Fibroblast of skin of left quadriceps (primary cell): ENCODE measurements around the gene GAK.

ENCODE experiments used
- DNase-seq, 2 experiments: peaks; one replicate each; pipeline ENCODE4 v3.0.0-alpha.2; 2013; ENCODE audit warnings: low read depth in 2 of 2

The GAK gene

DNA sequence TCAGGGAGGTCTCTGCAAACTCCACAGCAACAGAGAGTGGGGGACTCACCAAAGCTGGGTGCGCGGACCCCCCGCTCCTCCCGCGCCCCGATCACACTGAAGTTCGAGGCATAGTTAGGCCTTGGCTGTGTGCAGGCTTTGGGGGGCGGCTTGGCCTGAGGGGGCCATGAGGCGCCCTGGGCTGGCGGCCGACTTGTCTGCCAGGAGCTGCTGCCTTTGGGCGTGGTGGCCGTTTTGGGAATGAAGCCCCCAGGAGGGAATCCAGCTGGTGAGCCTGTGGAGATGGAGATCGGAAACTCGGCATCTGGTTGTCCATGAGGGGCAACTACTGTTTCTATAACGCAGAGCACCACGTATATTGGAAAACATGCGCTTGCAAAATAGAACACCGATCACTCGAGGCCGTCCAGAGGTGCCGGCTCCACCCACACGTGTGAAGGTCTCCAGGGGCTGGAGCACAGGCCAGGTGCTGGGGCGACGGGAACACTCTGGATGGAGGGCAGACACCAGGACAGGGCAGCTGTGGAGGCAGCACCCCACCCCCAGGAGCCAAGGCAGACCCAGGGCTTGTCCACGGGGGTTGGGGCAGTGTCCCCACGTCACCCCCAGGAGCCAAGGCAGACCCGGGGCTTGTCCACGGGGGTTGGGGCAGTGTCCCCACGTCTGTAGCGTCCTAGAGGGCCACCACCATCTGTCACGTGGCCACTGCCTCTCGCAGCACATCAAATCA lies 80.2 kb downstream of the GAK start:
- DNase-seq = no peak

DNA sequence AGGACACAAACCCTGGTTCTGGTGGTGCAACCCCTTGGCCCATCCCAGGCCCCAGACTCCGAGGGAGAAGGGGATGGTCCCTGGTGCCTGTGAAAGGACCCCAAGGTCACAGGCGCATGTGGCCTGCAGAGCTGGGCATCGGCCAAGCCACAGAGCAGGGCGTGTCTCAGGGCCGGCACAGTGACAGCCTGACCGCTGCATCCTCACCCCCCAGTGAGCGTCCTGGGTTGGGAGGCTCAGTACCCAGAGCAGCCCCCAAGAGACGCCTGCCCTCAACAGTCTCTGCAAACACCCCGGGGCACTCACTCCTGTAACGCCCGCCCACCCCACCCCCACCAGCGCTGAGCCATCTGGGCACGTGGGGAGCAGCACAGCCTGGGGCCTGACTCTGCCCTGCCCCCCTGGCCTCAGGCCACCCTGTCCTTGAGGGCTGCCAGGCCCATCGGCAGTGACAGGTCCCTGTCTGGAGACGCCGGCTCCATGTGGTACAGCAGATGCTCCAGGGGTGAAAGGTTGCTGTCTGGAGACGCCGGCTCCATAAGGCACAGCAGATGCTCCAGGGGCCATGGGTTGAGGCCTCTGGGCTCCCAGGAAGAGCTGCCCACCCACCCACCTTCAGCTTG lies 81.7 kb downstream of the GAK start:
- DNase-seq = no peak

DNA sequence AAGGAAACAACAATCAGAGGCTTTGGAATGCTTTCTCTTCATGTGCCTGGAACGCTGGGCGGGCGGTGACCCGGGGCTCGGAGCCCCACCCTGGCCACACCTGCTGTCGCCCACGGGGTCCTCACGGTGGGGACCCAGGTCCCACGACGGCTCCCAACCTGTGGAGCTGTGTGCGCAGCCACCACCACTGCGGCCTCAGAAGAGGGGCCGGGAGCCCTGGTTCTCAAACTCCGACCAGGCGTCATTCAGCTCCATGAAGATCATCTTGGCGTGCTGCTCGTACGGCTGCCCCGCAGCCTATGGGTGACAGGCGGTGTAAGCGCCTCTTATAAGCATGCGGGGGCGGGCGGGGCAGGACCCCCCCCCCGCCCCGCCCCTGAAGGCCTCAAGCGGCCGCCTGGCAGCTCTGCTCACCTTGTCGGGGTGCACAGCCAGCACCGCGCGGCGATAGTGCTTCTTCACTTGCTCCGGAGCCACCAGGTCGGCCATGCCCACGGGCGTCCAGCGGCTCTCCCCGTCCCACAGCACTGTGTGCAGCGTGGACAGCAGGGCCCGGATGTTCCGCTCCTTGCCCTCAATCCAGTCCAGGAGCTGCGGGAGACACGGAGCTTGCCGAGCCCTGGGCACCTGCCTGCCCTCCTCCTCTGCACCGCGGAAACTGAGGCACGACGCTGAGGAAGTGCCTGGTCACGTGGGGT lies 82.5 kb downstream of the GAK start:
- DNase-seq = no peak

DNA sequence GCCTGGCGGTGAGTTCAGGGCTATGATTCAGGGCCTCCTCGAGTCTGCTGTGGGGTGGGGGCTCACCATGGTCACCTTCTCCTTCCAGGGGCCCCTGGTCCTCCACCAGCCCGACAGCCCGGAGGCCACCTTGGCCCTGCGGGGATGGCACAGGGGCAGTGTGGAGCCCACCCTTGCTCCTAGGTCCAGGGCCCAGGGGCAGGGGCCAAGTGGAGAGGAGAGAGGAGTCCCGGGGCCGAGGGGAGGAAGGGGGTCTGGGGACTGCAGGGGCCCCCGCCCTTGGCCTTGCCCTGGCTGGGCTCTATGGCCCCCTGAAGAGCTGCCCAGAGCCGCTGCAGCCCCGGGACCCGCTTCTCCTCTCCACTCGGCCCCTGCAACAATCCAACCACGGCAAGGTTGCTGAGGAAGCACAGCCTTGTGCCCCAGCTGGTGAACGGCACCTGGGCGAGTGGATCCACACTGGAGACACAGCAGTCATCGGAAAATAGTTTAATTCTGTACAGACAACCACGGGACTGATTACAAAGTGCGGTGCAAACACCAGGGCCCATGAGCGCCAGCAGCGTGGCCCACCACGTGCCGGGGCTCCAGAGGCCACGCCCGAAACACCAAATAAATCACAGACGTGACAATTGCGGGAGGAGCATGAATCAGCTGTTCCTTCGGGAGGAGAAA lies 83.2 kb downstream of the GAK start:
- DNase-seq = no peak

DNA sequence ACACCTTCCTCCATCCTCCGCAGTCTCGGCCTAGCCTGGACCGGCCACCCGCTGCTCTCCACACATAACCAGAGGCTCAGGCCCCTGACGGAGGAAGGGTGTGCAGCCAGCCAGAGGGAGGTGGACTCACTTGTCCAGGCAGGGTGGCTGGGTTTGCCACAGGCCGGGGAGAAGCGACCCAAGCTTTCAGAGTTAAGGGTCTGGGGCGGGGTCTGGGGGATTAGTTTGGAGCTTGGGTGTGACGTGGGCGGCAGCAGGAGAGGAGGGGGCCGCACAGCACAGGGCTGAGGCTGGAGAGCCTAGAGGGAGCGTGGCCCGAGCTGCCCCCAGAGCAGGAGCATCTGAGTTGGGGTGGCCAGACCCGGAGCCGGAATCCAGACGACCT lies 83.8 kb downstream of the GAK start:
- DNase-seq = no peak

DNA sequence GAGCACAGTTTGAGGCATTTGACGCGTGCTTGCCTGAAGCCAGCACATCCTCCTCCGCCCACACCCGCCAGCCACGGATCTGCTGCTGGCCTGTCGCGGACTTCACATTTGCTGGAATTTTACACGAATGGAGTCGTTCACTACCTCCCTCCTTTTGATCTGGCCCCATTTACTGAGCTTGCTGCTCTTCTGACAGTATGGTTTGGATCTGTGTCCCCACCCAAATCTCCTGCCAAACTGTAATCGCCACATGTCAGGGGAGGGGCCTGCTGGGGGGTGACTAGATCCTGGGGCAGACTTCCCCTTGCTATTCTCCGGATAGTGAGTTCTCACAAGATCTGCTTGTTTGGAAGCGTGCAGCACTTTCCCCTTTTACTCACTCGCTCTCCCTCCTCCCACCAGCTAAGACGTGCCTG lies 86.3 kb downstream of the GAK start:
- peak; percentile 5 to 6 for DNase-seq

DNA sequence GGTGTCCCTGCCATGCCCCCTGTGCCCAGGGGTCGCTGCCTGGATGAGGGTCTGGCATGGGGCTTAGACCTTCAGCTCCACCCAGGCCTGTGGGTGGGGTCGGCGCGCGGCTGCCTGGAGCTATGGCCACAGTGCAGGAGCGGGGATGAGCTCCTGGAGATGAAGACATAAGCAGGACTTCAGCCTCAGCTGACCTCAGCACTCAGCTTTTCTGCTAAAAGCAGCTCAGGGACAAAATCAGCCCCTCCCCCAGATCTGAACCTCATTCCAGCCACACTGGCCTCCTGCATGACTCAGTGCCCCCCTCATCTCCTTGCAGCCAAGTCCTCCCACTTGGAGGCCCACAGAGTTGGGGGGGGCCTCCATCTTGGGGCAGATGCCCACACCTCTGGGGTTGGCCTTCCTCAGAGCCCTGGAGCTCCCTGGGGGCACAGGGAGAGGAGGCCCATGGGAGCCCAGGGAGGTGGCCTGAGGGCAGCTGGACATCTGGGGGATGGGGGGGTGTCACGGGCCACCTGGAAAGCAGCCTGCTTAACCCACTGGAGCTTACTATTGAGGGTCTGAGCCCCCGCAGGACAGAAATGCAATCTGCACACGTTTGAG lies 86.8 kb downstream of the GAK start:
- DNase-seq = peak; percentile 9 to 13

DNA sequence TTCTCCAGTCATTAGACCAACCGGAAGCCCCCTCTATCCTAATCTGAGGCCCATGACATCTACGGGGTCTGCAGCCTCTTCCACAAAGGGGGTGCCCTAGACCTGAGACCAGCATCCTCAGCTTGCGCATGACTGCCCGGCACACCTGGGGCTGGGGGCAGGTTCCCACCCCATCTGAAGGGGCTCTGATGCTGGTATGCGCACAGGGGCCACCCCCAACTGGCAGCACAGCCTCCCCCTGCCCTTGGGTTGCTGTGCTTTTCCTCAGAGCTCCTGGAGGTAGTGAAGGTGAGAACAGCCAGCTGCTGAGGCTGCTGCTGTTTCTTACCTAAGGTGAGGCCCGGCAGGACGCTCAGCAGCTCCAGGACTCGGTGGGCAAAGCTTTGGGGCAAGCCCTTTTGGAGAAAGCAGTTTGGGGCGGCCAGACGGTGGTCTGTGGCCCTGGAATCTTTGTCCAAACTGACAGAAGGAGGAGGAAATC lies 87.3 kb downstream of the GAK start:
- no peak for DNase-seq

DNA sequence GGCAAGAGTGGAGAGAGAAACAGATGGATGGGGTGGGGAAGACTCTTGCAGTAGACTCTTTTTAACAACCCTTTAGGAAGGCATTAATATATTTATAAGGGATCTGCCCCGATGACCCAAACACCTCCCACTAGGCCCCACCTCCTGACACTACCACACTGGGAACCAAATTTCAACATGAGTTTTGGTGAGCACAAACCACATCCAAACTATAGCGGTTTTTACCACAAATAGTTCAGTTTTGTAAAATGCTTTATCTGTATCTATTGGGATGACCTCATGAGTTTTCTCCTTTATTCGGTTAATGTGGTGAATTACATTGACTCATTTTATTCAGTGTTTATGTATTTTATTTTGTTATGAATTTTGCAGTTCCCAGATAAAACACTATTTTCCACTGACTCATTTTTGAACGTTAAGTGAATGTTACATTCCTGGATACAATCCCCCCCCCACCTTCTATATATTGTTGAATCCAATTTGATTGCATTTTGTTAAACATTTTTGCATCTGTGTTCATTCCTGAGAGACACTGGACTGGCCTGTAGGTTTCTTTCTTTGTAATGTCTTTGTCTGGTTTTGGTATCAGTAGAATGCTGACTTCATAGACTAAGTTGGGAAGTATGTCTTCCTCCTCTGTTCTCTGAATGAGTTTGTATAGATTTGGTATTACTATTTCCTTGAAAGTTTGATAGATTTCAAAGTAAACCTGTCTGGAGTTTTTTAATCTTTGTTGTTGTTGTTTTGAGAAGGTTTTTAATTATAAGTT lies 92.3 kb downstream of the GAK start:
- no peak for DNase-seq

DNA sequence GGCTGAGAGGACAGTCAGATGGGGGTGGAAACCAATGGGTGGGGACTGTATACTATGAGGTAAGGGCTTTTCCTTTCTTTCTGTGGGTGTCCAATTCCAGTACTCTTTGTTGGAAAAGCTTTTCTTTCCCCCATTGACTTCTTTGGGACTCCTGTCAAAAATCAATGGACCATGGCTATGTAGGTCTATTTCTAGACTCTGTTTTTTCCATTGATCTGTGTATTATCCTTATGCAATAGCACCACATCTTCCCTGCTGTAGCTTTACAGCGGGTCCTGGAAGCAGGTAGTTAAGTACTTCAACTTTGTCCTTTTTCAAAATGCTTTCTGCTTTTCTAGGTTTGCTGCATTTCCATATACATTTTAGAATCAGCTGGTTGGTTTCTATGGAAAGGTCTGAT lies 94.3 kb downstream of the GAK start:
- no peak for DNase-seq

DNA sequence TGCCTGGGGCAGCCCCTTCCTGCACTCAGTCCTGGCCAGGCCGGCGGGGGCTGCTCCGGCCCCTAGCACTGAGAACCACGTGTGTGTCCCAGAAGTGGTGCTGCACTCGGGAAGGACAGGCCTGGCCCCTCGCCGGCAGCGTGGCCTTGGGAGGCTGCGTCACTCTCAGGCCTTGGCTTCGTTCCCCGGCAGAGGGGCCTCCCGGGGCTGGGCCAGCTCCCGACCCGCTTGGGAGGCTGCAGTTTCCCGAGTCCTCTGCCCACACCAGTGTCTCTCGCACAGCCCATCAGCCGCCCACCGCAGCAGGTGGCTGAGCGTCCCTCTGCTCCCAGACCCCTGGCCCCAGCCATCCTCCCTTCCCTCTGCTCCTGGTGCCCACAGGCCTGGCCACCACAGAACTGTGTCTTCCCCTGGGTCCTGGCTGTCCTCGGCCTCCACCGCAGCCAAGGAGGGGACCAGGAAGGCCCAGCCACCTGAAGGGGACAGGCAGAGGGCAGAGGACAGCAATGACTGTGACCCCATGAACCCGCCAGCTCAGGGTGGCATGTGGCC lies 95.3 kb downstream of the GAK start:
- no peak for DNase-seq

DNA sequence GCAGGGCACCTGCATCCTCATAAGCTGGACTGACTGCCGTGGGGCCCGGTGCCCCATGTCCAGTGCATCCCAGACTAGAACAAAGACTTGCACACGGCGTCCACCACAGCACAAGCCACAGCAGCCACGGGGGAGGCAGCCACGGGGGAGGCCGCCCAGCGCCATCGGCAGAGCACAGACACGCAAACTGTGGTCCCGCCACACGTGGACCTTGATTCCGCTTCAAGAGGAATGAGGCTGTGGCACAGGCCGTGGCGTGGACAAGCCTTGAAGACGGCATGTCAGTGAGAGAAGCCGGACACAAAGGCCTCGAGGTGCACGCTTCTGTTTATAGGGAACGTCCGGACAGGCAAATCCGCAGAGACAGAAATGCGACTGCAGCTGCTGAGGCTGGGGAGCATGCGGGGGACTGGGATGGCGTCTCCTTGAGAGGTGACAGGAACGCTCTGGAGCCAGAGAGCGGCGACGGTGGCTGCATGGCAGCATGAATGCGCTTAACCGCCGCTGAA lies 96.1 kb downstream of the GAK start:
- DNase-seq = no peak

DNA sequence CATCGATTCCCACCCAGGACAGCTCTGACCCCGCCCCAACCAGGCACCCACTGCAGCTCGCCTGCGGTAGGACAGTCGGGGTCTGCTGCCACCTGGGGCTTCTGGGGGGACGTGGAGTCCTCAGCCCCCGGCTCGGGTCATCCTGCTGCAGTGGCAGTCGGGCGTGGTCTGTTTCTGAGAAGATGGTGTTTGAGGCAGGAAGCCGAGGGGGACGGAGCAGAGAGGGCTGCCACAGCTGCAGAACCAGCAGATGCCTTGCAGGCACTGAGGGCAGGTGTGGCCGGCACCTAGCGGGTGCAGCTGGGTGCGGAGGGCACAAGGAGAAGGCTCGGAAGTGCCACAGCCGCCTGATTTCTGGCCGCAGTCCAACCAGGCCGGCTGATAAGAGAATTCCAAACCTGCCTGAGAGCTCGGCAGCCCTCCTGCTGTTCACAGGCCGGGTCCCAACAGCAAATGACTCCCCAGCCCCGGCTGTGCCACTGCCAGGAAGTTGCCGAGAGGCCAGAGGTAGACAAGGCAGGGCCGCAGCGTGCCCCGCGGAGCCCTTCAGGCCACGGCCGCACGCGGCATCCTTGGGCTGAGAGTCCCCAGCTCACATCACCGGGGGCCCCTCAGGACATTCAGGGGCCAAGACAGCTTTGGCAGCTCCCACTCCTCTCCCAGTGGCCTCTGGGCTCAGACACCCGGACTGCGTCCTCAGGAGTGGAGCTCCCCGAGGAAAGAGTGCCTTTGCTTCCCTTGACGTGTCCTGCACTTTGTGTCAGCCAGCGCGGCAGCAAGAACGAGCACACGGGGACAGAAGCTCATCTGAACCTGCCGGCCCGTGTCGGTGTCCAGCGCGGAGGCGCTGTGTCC lies 96.7 kb downstream of the GAK start:
- no peak for DNase-seq

DNA sequence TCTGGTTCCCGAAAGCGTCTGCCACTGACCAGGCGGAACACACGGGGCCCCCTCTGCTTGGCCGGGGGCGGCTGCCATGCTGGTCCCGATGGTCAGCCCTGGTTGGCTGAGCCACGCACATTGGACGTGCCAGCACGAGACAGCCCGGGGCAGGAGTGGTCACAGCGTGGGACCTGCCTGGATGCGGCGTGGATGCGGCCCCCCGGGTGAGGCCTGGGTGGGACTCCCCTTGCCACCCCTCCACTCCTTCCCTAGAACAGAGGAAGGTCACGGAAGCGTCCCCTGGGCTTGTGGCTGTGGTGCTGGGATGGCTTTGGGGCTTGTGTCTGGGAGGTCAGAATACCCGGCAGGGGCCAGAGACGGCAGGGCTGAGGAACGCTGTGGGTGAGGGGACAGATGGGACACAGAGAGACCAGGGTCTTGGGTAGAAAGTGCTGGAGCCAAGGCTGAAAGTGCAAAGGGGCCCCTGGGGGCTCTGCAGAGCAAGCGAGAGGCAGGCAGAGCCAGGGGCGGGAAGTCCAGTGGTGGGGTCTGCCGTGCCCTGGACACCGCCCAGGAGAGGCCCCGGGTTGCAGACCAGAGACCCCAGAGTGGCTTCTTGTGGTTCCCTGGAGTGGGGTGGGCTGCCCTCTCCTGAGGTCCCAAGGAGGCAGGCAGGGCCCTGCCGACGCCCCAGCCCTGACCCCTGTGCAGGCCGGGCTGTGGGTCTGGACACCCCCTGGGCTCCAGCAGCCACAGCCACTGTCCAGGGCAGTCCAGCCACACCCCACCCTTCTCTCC lies 97.6 kb downstream of the GAK start:
- DNase-seq = no peak

DNA sequence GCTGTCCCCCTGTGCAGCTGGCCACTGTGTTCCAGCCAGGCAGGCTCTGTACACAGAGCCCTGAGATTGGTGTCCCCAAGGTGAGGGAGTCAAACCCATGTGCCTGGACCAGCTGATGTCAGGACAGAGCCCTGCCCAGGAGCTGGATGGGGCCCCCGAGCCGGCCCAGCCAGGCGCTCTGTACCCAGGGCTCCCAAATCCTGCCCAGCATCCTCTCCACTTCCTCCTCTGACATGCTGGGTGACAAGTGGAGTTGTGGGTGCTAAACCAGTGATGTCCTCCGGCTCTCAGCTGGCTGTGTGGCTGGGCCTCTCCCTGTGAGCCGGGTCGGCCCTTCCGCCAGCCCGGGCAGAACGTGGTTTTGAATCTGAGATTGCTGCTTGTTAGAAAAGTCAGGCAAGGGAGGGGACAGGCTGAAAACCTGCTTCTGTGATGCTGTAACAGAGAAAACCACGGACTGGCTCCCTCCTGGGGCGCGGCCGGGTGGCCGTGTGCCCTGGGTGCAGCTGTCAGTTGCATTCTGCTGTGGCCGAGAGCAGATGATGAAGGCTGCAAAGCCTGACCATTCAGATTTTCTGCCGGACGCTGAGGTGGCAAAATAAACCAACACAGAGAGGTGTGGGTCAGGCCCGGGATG lies 98.3 kb downstream of the GAK start:
- no peak for DNase-seq

DNA sequence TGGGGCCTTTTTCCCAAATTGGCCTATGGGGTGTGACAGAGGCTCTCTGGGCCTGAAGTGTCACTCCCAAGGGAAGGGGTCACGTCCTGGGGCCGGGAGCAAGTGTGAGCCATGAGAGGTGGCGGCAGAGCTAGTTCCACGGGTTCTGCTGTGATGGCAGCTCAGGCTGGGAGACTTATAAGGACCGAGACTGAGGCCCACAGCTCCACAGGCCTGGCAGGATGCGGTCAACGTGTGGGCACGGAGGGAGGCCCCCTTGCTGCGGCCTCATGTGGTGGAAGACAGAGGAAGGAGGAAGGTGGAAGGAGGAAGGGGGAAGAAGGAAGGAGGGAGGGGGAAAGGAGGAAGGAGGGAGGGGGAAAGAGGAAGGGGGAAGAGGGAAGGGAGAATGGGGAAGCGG lies 99.0 kb downstream of the GAK start:
- no peak for DNase-seq

DNA sequence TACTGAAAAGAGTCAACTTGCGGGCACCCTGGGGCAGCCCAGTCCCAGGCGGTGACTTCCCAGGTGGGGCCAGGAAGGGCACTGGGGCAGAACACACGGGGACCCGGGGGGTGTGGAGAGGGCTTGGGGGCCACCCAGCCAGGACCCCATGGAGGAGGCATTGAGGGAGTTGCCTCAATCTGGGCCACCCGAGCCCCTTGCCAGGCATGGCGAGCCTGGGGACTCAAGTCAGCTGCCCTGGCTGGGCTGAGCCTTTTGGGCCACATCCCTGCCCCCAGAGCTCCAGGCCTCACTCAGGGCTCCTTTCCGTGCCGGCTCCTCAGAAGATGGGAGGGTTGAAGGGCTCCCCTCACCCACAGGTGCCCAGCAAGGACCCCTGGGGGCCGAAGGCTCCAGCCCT lies 99.6 kb downstream of the GAK start:
- no peak for DNase-seq

DNA sequence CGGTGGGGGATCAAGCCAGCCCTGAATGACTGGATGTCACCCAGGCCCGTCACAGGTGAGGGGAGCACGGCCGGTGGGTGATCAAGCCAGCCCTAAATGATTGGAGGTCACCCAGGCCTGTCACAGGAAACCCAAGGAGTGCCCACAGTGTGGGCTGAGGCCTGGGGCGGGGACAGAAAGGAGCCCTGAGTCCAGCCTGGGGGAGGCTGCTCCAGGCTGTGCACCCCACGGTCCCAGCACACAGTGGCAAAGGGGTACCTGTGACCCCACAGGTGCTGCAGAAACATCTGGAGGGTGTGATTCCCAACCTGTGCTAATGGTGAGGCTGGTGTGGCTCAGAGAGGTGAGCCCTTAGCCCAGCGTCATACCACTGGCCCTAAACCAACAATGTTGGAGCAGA lies 100.0 kb downstream of the GAK start:
- no peak for DNase-seq

DNA sequence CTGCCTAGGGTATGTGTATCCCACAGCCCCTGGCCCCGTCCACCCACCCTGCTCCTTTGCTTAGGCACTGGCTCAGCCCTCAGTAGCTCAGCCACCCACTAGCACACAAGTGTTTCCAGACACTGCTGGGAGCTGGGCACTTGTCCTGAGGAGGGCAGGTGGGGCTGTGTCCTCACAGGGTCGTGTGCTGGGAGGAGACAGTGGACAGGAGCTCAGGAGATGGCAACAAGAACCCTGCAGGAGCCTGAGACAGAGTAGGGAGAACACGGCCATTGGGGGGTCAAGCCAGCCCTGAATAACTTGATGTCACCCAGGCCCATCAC lies 100.7 kb downstream of the GAK start:
- no peak for DNase-seq
